Measurements from ENCODE around the gene CD300LF. TPM values are rescaled to one million over a fixed set of nuclear protein-coding genes. Genes with fewer than 3 reads are reported as not detected.

The CD300LF gene
- total RNA-seq, 1 experiment from 2014 or later: not detected

DNA sequence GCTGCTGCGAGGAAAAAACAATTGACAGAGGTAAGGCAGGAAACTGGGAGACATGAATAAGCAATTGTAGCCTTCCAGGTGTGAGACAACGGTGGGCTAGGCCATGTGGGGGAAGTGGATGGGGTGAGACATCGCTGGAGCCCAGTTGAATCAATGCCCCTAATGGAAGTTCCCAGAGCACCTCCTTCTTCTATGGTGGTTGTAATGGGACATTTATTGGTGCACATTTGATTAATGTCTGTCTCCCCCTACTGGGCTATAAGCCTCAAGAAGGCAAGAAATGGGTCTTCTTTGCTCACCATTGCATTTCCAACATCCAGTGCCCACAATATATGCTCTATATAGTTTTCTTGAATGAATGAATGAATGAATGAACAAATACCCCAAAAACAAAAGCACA lies 66.5 kb downstream of the CD300LF start:
- ATAC-seq (peak; percentile 37; the same call in 1 of the 2 replicates), DNase-seq (peak; percentile 61)
- H3K4me1 ChIP-seq (ENCODE audit: insufficient read depth, low read length): no peaks in the 10 kb centered on the region
- H3K27ac ChIP-seq (ENCODE audit: low read length): no peak overlapping the region
- no peak overlapping the region for H3K4me3 ChIP-seq (ENCODE audit: low read length)
- TF ChIP-seq, protein P1, sequence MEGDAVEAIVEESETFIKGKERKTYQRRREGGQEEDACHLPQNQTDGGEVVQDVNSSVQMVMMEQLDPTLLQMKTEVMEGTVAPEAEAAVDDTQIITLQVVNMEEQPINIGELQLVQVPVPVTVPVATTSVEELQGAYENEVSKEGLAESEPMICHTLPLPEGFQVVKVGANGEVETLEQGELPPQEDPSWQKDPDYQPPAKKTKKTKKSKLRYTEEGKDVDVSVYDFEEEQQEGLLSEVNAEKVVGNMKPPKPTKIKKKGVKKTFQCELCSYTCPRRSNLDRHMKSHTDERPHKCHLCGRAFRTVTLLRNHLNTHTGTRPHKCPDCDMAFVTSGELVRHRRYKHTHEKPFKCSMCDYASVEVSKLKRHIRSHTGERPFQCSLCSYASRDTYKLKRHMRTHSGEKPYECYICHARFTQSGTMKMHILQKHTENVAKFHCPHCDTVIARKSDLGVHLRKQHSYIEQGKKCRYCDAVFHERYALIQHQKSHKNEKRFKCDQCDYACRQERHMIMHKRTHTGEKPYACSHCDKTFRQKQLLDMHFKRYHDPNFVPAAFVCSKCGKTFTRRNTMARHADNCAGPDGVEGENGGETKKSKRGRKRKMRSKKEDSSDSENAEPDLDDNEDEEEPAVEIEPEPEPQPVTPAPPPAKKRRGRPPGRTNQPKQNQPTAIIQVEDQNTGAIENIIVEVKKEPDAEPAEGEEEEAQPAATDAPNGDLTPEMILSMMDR (conservative IDR thresholded peaks at IDR 0.05; ENCODE audit: low read depth, low read length): peak; percentile 75
- no peak for TF ChIP-seq EZH2phosphoT487 (IDR thresholded peaks at IDR 0.05; ENCODE audit: borderline replicate concordance, low read length)
- intact Hi-C loops (cut with micrococcal nuclease): no loop called here
- no peak overlapping the region for H2AFZ ChIP-seq (ENCODE audit: low read length)
- BruUV-seq (replicated peaks): no TSS peak
- CTCF ChIA-PET: no interaction called here
- H3K36me3 ChIP-seq (ENCODE audit: low read depth, low read length): no peaks in the 10 kb centered on the region
- no peaks in the 10 kb centered on the region for H4K20me1 ChIP-seq (ENCODE audit: low read length)
- no peak overlapping the region for H3K4me2 ChIP-seq (ENCODE audit: low read length)
- H3K9ac ChIP-seq (ENCODE audit: low read length): no peak overlapping the region
- H3K9me3 ChIP-seq (ENCODE audit: low read length): no peaks in the 10 kb centered on the region
- no peaks in the 10 kb centered on the region for H3K79me2 ChIP-seq (ENCODE audit: low read length)
- H3F3A ChIP-seq (ENCODE audit: low read length, unreplicated experiment): no peaks in the 10 kb centered on the region
- no peaks in the 10 kb centered on the region for H3K9me2 ChIP-seq (replicated peaks; ENCODE audit: low read length)
- POLR2A ChIA-PET (ENCODE audit: unreplicated experiment): no interaction called here
- H3K27me3 ChIP-seq (ENCODE audit: low read length): peaks cover 85% of the 10 kb centered on the region

DNA sequence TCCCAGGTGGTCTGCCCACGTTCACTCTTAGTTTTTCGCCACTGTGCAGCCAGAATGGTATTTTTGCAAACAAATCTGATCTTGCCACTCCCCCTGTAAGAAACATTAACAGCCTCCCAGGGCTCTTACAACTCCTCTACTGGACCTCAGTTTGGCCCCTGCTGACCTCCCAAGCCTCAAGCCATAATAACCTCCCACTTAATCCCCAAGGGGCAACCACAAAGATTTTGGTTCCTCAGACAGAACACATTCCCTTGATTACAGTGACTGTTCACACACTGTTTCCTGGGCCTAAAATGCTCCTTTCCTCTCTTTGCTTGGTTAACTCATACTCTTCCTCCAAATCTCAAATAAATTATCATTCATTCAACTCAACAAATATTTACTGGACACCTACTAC lies 67.7 kb downstream of the CD300LF start:
- no peak overlapping the region for H3K9ac ChIP-seq (ENCODE audit: low read length)
- no TSS peak for BruUV-seq (replicated peaks)
- intact Hi-C loops (cut with micrococcal nuclease): no loop called here
- CTCF ChIA-PET: no interaction called here
- H3F3A ChIP-seq (ENCODE audit: low read length, unreplicated experiment): no peaks in the 10 kb centered on the region
- H3K27ac ChIP-seq (ENCODE audit: low read length): no peak overlapping the region
- no peaks in the 10 kb centered on the region for H3K79me2 ChIP-seq (ENCODE audit: low read length)
- no peaks in the 10 kb centered on the region for H4K20me1 ChIP-seq (ENCODE audit: low read length)
- no peaks in the 10 kb centered on the region for H3K9me3 ChIP-seq (ENCODE audit: low read length)
- no peak overlapping the region for H2AFZ ChIP-seq (ENCODE audit: low read length)
- peaks cover 85% of the 10 kb centered on the region for H3K27me3 ChIP-seq (ENCODE audit: low read length)
- no peak overlapping the region for H3K4me2 ChIP-seq (ENCODE audit: low read length)
- H3K36me3 ChIP-seq (ENCODE audit: low read depth, low read length): no peaks in the 10 kb centered on the region
- ATAC-seq (no peak), DNase-seq (no peak)
- TF ChIP-seq EZH2 (IDR thresholded peaks at IDR 0.05; ENCODE audit: low read length, unreplicated experiment) (no peak), EZH2phosphoT487 (IDR thresholded peaks at IDR 0.05; ENCODE audit: borderline replicate concordance, low read length) (no peak)
- TF ChIP-seq, protein P1 (conservative IDR thresholded peaks at IDR 0.05; ENCODE audit: low read depth, low read length): no peak
- H3K4me3 ChIP-seq (ENCODE audit: low read length): no peak overlapping the region
- POLR2A ChIA-PET (ENCODE audit: unreplicated experiment): no interaction called here
- no peaks in the 10 kb centered on the region for H3K9me2 ChIP-seq (replicated peaks; ENCODE audit: low read length)
- H3K4me1 ChIP-seq (ENCODE audit: insufficient read depth, low read length): no peaks in the 10 kb centered on the region

DNA sequence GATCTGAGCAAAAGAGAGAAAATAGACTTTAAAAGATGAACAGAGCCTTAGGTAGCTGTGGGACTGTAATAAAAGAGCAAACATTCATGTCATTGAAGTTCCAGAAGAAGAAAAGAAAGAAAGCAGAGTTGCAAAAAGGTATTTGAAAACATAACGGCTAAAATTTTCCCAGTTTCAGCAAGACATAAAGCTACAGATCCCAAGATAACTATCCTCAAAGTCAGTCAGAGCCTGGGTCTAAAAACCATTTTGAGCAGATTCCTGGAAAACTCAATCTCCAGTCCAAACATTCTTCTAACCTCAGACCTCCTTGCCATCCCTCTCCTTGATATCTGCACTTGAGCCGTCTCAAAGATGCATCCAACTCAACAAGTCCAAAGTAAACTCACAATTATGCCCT lies 68.3 kb downstream of the CD300LF start:
- Histone ChIP-seq H3K4me2 (ENCODE audit: low read length) (no peak overlapping the region), H3F3A (ENCODE audit: low read length, unreplicated experiment) (no peaks in the 10 kb centered on the region), H3K4me1 (ENCODE audit: insufficient read depth, low read length) (no peaks in the 10 kb centered on the region), H4K20me1 (ENCODE audit: low read length) (no peaks in the 10 kb centered on the region), H2AFZ (ENCODE audit: low read length) (no peak overlapping the region), H3K27me3 (ENCODE audit: low read length) (peaks cover 85% of the 10 kb centered on the region), H3K36me3 (ENCODE audit: low read depth, low read length) (no peaks in the 10 kb centered on the region), H3K27ac (ENCODE audit: low read length) (no peak overlapping the region), H3K4me3 (ENCODE audit: low read length) (no peak overlapping the region), H3K9me2 (replicated peaks; ENCODE audit: low read length) (no peaks in the 10 kb centered on the region), H3K9ac (ENCODE audit: low read length) (no peak overlapping the region), H3K79me2 (ENCODE audit: low read length) (no peaks in the 10 kb centered on the region), H3K9me3 (ENCODE audit: low read length) (no peaks in the 10 kb centered on the region)
- TF ChIP-seq, protein P1 (conservative IDR thresholded peaks at IDR 0.05; ENCODE audit: low read depth, low read length): no peak
- TF ChIP-seq EZH2phosphoT487 (IDR thresholded peaks at IDR 0.05; ENCODE audit: borderline replicate concordance, low read length) (no peak), EZH2 (IDR thresholded peaks at IDR 0.05; ENCODE audit: low read length, unreplicated experiment) (no peak)
- no peak for DNase-seq
- intact Hi-C loops (cut with micrococcal nuclease): no loop called here
- ATAC-seq: no peak
- ChIA-PET CTCF (no interaction called here), POLR2A (ENCODE audit: unreplicated experiment) (no interaction called here)
- no TSS peak for BruUV-seq (replicated peaks)

Small RNAs within 50 kb of the gene (microRNA-seq; reads per million reads assigned to microRNA genes)
- 300 reads per million, percentile 74 among the genes with 10 or more reads in this experiment for gene MIR3615 (ENCODE audit: unreplicated experiment)

Other genes starting within 250 kb of the CD300LF start
- gene CD300A, start 246.3 kb downstream of the CD300LF start, total RNA-seq (2014; rRNA removed): not detected in 2 replicates
- not detected in 2 replicates for gene CD300LB, start 181.4 kb downstream of the CD300LF start, total RNA-seq (2014; rRNA removed)
- gene CD300C, start 166.8 kb downstream of the CD300LF start, total RNA-seq (2014; rRNA removed): not detected in 2 replicates
- not detected in 2 replicates for gene CD300H, start 145.4 kb downstream of the CD300LF start, total RNA-seq (2014; rRNA removed)
- gene CD300LD, start 120.6 kb downstream of the CD300LF start, total RNA-seq (2014; rRNA removed): not detected in 2 replicates
- not detected in 2 replicates for gene CD300E, start 89.2 kb downstream of the CD300LF start, total RNA-seq (2014; rRNA removed)
- gene RAB37, start 24.3 kb upstream of the CD300LF start, total RNA-seq (2014; rRNA removed): 0.17 and 0.66 TPM in 2 replicates
- gene NHERF1, start 35.7 kb upstream of the CD300LF start, total RNA-seq (2014; rRNA removed): 75.0 and 116 TPM in 2 replicates
- 47.2 and 55.4 TPM in 2 replicates for gene NAT9, start 63.4 kb upstream of the CD300LF start, total RNA-seq (2014; rRNA removed)
- gene GRIN2C, start 147.0 kb upstream of the CD300LF start, total RNA-seq (2014; rRNA removed): 0.04 TPM in 1 of 2 replicates, not detected in the other
- gene FDXR, start 160.1 kb upstream of the CD300LF start, total RNA-seq (2014; rRNA removed): 28.1 and 44.5 TPM in 2 replicates
- not detected in 2 replicates for gene FADS6, start 180.7 kb upstream of the CD300LF start, total RNA-seq (2014; rRNA removed)
- gene USH1G, start 210.3 kb upstream of the CD300LF start, total RNA-seq (2014; rRNA removed): 0.04 TPM in 1 of 2 replicates, not detected in the other
- gene OTOP2, start 211.3 kb upstream of the CD300LF start, total RNA-seq (2014; rRNA removed): not detected in 2 replicates
- not detected in 2 replicates for gene OTOP3, start 223.0 kb upstream of the CD300LF start, total RNA-seq (2014; rRNA removed)

All from PC-3 (cell line).